Osteoblast (primary cell): ENCODE results near the gene MAGED2. TPM values are rescaled to one million over a fixed set of nuclear protein-coding genes. Genes with fewer than 3 reads are reported as not detected.

Experiments
- DNase-seq: peaks from one replicate; pipeline ENCODE4 v3.0.0; 2011; ENCODE audit warnings: low spot score, mixed read lengths; ENCODE audit not compliant: insufficient read length; ENCODE audit errors: missing footprints
- H2AFZ ChIP-seq: 2 replicates; pipeline ENCODE4 v1.6.0; 2011; ENCODE audit warnings: mild to moderate bottlenecking, low read length
- H3K27ac ChIP-seq: 2 replicates; pipeline ENCODE4 v1.5.1; 2011; ENCODE audit warnings: mild to moderate bottlenecking, low read depth, low read length, moderate library complexity
- H3K27me3 ChIP-seq: 2 replicates; pipeline ENCODE4 v1.6.0; 2012; ENCODE audit warnings: mild to moderate bottlenecking, control low read depth, inconsistent platforms, low read length, moderate library complexity; ENCODE audit not compliant: insufficient read depth
- H3K36me3 ChIP-seq: 2 replicates; pipeline ENCODE4 v1.5.1; 2011; ENCODE audit warnings: mild to moderate bottlenecking, low read length, control low read depth, moderate library complexity; ENCODE audit not compliant: insufficient read depth
- H3K4me1 ChIP-seq: 2 replicates; pipeline ENCODE4 v1.5.1; 2011; ENCODE audit warnings: mild to moderate bottlenecking, low read length, control low read depth, moderate library complexity; ENCODE audit not compliant: insufficient read depth
- H3K4me2 ChIP-seq: 2 replicates; pipeline ENCODE4 v1.6.0; 2011; ENCODE audit warnings: mild to moderate bottlenecking, low read length; ENCODE audit not compliant: insufficient read depth
- H3K4me3 ChIP-seq: fragments of 200-600 bp; sonication (generic); 3 replicates; pipeline ENCODE4 v1.5.1; 2012; ENCODE audit warnings: mild to moderate bottlenecking, low read length, inconsistent platforms; ENCODE audit not compliant: insufficient read depth
- H3K79me2 ChIP-seq: 2 replicates; pipeline ENCODE4 v1.6.0; 2012; ENCODE audit warnings: mild to moderate bottlenecking, low read length, control low read depth, inconsistent platforms; ENCODE audit not compliant: insufficient read depth
- H3K9me3 ChIP-seq: 2 replicates; pipeline ENCODE4 v1.5.1; 2011; ENCODE audit warnings: low read depth, low read length, control low read depth
- H4K20me1 ChIP-seq: 2 replicates; pipeline ENCODE4 v1.6.0; 2012; ENCODE audit warnings: mild to moderate bottlenecking, low read length, control low read depth; ENCODE audit not compliant: insufficient read depth
- total RNA-seq: library from RNA; depleted of rRNA; stranded (reverse); fragments of >200 nt; gene quantifications from 2 replicates; pipeline ENCODE4 v1.2.3, GENCODE V29; 2012
- TF ChIP-seq, protein P1 (sequence below): IDR thresholded peaks from 2 replicates; pipeline ENCODE4 v1.5.1; 2011; ENCODE audit warnings: mild to moderate bottlenecking, low read depth, low read length, moderate library complexity; ENCODE audit errors: extremely low read depth

Gene MAGED2
- total RNA-seq, 1 donor: 200 TPM

DNA sequence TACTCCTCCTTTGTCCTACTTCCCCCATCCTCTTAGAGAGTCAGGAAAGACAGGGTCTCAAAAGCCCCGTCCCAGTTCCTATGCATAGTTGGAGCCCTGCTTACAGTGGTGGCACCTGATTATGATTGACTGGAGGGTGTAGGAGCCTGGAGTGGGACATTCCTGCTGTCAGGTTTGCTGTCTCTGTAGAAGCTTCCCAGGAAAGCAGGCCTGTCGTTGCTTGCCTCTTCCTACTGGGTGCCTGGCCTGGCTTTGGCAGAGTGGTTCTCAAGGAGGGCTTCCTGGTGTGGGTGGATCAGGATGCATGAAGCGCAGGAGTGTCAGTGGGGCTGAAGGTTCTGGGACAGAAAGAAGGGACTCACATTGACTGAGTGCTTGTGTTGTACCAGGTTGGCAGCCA, 4.8 kb downstream of the MAGED2 start:
- TF ChIP-seq, protein P1, sequence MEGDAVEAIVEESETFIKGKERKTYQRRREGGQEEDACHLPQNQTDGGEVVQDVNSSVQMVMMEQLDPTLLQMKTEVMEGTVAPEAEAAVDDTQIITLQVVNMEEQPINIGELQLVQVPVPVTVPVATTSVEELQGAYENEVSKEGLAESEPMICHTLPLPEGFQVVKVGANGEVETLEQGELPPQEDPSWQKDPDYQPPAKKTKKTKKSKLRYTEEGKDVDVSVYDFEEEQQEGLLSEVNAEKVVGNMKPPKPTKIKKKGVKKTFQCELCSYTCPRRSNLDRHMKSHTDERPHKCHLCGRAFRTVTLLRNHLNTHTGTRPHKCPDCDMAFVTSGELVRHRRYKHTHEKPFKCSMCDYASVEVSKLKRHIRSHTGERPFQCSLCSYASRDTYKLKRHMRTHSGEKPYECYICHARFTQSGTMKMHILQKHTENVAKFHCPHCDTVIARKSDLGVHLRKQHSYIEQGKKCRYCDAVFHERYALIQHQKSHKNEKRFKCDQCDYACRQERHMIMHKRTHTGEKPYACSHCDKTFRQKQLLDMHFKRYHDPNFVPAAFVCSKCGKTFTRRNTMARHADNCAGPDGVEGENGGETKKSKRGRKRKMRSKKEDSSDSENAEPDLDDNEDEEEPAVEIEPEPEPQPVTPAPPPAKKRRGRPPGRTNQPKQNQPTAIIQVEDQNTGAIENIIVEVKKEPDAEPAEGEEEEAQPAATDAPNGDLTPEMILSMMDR: no peak
- peaks cover 34% of the 10 kb centered on the region for H4K20me1 ChIP-seq
- peaks cover 52% of the 10 kb centered on the region for H3K36me3 ChIP-seq

DNA sequence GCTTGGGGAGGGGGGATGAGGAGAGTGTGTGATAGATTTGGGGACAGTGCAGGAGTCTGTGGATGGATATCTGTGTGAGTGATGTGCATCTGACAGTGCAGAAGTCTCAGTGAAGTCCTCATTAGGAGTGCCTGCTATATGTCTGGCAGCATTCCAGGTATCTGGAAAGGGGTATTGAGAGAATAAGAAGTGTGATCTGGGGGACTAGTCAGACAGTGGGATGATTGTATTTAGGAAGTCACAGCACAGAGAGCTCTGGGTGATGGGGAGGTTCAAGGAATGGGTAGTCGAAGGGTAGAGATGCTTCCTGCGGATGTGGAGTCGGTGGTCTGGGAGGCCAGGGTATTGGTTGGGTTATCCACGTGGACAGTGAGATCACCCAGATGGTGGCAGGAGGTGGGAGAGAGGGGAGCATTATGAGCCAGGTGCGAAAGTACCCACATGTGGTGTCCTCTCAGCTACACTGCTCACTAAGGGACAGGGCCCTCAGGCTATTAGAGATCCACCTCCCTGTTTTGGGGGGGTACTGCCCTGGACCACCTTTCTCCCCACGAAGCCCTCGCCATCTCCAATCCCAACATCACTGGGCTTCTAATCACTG, 9.8 kb downstream of the MAGED2 start:
- no peak for DNase-seq
- no peaks in the 10 kb centered on the region for H3K9me3 ChIP-seq
- H3K27me3 ChIP-seq: no peaks in the 10 kb centered on the region
- H2AFZ ChIP-seq: no peak overlapping the region
- H3K79me2 ChIP-seq: no peaks in the 10 kb centered on the region
- TF ChIP-seq, protein P1: no peak
- H3K27ac ChIP-seq: no peak overlapping the region
- peaks cover 33% of the 10 kb centered on the region for H3K36me3 ChIP-seq
- no peak overlapping the region for H3K4me3 ChIP-seq
- peaks cover 21% of the 10 kb centered on the region for H4K20me1 ChIP-seq
- no peaks in the 10 kb centered on the region for H3K4me1 ChIP-seq
- H3K4me2 ChIP-seq: no peak overlapping the region

More for the DNA sequence above, 4.8 kb downstream of the MAGED2 start:
- H3K4me1 ChIP-seq: no peaks in the 10 kb centered on the region
- no peaks in the 10 kb centered on the region for H3K27me3 ChIP-seq
- no peak overlapping the region for H2AFZ ChIP-seq
- DNase-seq: no peak
- H3K9me3 ChIP-seq: no peaks in the 10 kb centered on the region
- no peak overlapping the region for H3K4me3 ChIP-seq
- H3K4me2 ChIP-seq: no peak overlapping the region
- H3K79me2 ChIP-seq: peaks cover 33% of the 10 kb centered on the region
- no peak overlapping the region for H3K27ac ChIP-seq

DNA sequence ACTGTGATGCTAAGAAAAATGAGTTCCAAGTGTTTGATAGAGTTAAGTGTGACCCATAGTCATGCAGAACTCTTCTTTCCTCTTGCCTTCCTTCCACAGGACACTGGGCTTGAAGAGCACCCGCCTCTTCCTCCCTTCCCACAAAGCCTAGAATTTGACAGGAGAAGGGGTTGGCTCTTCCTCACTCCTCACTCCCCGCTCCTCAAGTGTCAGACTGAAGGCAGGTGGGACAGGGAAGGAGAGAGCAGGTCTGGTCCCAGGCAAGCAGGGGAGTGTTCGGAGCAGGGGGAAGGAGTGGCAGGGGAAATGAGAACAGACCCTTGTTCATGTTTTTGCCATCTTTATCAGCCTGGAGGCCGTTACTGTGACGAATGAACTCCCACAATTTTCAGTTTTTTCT, 10.7 kb downstream of the MAGED2 start:
- Histone ChIP-seq H2AFZ (no peak overlapping the region), H3K36me3 (peaks cover 28% of the 10 kb centered on the region), H4K20me1 (peaks cover 13% of the 10 kb centered on the region), H3K4me3 (no peak overlapping the region), H3K79me2 (no peaks in the 10 kb centered on the region), H3K4me2 (no peak overlapping the region), H3K9me3 (no peaks in the 10 kb centered on the region), H3K27ac (no peak overlapping the region), H3K4me1 (no peaks in the 10 kb centered on the region), H3K27me3 (no peaks in the 10 kb centered on the region)
- TF ChIP-seq, protein P1: no peak
- no peak for DNase-seq

DNA sequence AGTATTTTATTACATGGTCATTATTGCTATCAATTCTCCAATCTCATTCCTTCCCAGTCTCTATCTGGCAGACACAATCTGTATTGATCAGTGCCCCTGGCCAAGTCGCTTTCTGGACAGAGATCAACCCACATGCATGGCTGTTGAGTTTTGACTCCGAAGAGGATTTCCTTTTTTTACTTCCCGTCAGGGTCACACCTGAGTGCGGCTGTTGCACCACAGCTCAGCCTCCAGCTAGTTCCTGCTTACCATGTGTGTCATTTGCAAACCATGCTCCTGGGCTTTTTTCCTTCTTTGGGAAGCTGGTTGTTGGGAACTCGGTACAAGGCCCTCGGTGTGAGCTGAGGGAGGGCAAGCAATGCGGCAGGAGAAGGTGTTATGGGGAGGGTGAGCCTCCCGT, 11.7 kb downstream of the MAGED2 start:
- Histone ChIP-seq H3K4me2 (no peak overlapping the region), H3K27me3 (no peaks in the 10 kb centered on the region), H2AFZ (no peak overlapping the region), H3K4me1 (no peaks in the 10 kb centered on the region), H4K20me1 (peaks cover 4% of the 10 kb centered on the region), H3K79me2 (no peaks in the 10 kb centered on the region), H3K36me3 (peaks cover 18% of the 10 kb centered on the region), H3K9me3 (no peaks in the 10 kb centered on the region), H3K4me3 (no peak overlapping the region), H3K27ac (no peak overlapping the region)
- no peak for DNase-seq
- TF ChIP-seq, protein P1: no peak
